GM04504 (cell line): ENCODE measurements around the gene SLC5A8.
"Not testable (repeated sequence)": the region's sequence is repeated elsewhere in the genome, so short reads cannot be mapped to it uniquely, and the experiment has no call there.

Source experiments
- DNase-seq: peaks from one replicate; pipeline ENCODE4 v3.0.0-alpha.2; 2012; ENCODE audit warnings: low read depth

The SLC5A8 gene

DNA sequence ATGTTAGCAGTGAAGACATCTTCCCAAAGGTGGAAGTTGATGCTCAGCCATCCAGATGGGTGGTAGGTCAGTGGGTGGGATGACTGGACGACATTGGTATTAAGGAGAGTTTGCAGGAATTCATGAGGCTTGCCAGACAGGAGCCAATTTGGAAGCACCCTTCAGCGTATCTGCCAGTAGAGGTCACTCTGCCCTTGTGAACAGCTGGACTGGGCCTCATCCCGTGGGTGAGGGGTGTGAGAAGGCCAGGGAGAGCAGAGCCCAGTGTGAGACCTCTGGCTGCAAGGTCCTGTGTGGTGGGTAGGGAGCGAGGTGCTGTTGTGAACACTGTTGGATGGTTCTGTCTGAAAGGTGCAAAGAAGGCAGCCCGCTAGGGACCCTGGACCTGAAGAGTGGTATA, 37.7 kb downstream of the SLC5A8 start:
- no peak for DNase-seq

DNA sequence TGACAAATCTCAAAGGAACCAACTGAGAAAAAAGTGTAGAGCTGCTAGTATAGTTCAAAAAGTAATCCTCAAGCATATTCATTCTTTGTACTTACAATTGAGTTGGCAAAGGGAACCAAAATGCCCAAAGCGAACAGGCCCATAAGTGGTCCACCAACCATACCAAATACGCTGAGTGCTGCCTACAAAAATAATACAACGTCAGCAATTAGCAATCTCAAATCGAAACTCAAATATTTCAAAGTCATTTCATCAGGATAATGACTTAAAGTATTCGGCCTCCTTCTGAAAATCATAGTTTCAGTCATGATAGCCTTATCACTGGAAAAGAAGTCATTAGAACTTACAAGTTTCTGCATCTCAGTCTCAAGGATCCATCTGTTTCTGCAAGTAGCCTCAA, 42.0 kb downstream of the SLC5A8 start:
- DNase-seq, result no peak

DNA sequence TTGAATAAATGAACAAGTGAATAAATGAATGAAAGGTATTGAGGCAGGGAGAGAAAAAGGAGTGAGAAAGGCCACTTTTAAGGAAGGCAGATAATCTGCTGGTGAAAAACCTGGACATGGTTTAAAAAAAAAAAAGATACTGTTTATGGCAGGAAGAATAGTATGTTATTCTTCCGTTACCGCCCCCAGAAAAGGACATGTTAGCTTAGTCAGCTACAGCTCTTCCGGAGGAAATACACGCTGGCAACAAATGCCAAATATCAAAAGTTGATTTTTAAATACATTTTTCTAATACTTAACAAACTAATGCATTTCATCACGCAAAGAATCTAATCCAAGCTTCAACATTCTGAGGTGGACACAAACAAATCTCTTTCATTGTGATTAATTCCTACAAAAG, 43.2 kb downstream of the SLC5A8 start:
- no peak for DNase-seq

DNA sequence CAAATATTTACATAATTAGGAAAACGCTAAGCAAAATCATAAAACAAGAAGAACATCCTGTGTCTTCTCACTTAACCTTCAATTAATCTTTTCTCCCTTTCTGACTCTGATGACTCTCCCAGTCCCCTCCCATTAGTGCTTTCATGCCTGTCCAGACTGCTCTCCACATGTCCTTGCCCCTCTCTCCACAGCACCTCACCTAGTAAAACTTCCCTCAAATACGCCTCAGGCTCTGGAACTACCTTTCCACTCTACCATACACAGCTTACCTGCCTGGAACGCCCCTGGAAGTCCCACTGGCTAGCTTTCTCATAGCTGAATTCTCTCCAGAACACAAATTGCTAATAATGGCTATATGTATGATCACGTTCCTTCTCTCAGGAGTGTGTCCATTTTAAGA, 44.7 kb downstream of the SLC5A8 start:
- DNase-seq, result no peak

DNA sequence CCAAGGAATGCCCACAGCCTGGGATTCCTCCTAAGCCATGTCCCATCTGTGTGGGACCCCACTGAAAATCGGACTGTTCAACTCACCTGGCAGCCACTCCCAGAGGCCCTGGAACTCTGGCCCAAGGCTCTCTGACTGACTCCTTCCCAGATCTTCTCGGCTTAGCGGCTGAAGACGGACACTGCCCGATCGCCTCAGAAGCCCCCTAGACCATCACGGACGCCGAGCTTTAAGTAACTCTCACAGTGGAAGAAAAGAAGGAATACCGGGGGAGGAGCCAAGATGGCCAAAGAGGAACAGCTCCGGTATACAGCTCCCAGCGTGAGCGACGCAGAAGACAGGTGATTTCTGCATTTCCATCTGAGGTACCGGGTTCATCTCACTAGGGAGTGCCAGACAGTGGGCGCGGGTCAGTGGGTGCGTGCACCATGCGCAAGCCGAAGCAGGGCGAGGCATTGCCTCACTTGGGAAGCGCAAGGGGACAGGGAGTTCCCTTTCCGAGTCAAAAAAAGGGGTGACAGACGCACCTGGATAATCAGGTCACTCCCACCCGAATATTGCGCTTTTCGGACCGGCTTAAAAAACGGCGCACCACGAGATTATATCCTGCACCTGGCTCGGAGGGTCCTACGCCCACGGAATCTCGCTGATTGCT, 64.1 kb downstream of the SLC5A8 start:
- not testable (repeated sequence) for DNase-seq

DNA sequence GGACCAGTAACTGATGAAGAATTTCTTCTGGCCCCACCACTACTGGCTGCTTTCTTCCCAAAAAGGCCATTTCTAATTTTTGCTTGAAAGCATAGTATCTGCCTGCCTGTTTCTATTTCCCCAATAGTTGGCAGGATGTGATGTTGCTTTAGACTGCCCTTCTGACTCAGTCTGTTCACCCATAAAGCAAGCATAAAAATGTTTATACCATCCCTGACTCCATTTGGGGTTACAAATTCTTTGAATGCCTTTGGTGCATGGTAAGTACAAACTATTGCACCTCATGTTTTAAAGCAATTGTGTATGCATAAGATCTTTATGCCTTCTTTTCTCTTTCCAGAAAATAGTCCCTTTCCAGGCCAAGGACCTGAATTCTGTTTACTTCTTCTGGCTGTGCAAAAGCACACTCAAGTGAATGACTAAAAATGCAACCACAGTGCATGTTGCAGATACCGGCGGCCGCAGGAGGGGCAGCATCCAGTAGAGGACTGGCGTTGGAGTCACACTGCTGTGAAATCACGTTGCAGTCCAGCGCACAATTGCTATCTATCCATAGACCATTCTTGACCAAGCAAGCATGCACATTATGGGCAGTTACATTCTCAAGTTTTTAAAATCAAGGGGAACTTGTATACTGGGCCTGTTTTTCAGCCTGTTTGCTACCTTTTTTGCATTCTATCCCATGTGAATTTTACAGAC, 82.4 kb downstream of the SLC5A8 start:
- DNase-seq, result peak; percentile 9

DNA sequence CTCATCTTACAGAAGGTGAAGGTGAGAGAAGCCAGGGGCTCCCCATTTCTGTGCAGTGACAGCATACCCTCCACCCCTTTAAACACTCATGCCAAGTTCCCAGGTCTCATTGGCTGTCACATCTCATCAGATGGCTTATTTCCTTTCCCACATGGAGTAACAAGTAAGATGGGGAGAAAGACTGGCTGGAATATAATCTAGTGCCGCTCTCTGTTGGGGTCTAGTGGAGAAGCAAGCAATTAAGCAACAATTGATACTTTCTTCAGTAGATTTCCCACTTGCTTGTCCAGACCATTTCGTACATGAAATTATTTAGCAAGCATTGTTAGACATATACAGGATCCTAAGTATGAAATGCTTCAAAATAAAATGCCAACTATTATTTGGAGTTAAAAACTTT, 92.2 kb downstream of the SLC5A8 start:
- DNase-seq, result no peak

DNA sequence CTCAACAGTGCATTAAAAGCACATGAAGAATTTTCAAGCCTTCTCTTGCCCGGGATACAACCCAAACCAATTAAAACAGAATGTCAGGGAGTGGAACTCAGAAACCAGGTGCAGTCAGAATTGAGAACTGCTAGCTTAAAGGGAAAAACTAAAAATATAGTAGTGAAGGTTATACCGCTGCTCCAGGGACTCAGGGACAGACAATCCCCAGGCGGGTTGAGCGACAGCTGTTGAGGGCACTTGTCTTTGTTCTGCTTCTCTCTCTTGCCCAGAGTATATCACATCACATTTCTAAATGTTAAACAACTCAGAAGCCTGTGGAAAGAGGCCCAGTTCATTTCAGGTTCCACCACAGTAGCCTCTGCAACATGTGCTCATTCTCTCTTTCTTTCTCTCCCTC, 93.1 kb downstream of the SLC5A8 start:
- DNase-seq, result no peak

DNA sequence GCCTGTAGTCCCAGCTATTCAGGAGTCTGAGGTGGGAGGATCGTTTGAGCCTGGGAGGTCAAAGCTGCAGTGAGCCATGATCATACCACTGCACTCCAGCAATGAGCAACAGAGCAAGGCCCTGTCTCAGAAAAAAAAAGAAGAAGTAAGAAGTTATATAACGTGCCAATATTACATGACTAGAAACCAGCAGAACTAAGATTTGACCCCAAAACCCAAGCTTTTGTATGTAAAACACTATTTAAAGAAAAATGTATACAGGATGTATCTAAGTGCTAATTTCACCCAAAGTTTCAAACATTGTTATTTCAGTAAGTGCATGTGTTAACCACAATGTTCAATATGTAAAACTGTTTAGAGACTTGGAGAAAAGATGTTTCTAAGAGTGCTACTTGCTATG, 94.7 kb downstream of the SLC5A8 start:
- DNase-seq, result no peak

DNA sequence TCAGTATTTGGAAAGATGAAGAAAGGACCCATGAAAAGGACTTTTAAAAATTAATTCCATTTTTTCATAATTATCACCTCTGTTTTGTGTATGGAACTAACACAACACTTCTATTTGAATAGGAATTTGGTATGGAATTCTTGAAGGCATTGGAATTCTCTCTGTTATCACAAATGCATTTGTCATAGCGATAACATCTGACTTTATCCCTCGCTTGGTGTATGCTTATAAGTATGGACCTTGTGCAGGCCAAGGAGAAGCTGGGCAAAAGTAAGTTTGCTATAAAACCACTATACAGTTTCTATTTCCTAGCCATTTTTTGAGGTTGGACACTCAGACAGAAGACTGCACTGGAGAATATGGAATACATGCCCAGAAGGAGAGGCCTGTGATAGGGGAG, 98.6 kb downstream of the SLC5A8 start:
- DNase-seq, result no peak

DNA sequence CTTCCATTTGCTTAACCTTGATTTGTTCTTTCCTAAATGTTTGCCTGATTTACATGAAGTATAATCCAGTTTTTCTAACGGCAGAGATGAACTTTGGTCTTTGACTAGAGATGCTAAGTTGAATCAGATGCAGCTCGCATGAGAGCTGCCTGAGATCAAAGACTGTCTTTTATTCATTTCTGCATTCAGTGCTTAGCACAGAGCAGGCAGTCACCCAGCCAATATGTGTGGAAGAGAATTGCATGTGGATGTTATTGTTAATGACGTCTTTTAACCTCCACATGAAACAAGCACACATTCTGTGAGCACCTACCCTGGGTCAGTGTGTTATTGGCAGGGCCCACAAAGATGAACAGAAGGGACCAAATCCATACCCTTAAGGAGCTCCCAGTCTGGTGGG, 99.2 kb downstream of the SLC5A8 start:
- no peak for DNase-seq

DNA sequence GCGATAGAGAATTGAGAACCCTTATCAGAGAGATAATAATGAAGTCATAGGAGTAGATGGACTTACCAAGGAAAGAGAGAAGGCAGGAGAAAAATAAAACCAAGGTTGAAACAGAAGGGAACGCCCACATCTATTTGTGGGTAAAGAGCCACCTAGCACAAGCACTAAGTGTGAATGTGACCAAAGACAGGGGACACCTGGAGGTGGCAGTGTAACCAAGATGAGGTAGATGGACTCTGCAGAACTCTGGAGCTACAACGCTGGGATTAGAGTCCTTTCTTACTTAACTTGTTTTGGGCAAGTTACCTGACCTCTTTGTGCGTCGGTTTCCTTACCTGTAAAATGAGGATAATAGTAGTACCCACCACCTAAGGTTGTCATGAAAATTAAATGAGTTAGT, 101.9 kb downstream of the SLC5A8 start:
- DNase-seq, result no peak

DNA sequence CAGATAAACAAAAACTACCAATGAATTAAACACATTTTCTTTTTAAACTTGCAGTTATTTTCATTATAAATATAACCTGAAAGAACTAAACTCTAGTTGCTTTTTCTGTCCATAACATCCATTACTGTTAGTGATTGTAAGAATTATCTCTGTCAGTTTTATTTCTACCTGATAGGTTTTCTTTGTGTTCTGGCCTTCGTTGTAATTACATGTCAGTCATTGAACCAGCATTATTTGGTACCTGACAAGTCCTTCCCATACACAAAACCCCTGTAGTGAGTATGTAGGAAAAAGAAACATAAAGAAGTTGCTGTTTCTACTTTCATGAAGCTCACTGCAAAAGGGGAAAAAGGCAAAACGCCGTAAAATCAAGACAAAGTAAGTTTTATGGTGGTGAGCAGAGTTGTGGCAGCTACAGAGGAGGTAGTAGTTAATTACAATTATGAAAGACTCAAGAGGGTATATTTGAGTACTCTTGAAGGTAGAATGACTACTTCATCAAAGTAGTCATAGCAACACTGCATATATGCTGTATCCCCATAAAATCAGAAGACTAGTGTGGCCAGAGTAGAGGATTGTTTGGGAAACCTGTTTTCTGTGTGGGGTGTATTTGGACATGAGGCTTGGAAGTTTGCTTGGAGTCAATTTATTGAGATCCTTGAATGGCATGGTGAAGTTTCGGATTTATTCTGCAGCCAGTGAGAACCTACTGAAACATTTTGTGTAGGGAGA, 102.8 kb downstream of the SLC5A8 start:
- DNase-seq, result no peak
